OCI-LY7 (cell line): ENCODE data around the gene KRT6C. TPM values are rescaled to one million over a fixed set of nuclear protein-coding genes. Genes with fewer than 3 reads are reported as not detected.
"Not testable (repeated sequence)": the region's sequence is repeated elsewhere in the genome, so short reads cannot be mapped to it uniquely, and the experiment has no call there.

Experiments
- BruUV-seq: library from RNA; stranded (reverse); fragments of 400-500 nt; replicated peaks from 2 replicates; lab custom pipeline; 2021; lab: Mats Ljungman, UMichigan
- CTCF ChIA-PET: fragments of 300-600 bp; sonication (Branson Sonifier 250); formaldehyde crosslinking; loops from one replicate; lab custom pipeline; 2022; ENCODE audit warnings: antibody characterized with exemption; ENCODE audit not compliant: unreplicated experiment; lab: Charles Lee
- POLR2A ChIA-PET: fragments of 300-600 bp; sonication (Branson Sonifier 250); formaldehyde crosslinking; loops from one replicate; lab custom pipeline; 2022; ENCODE audit warnings: antibody characterized with exemption; lab: Charles Lee
- DNase-seq: peaks from one replicate; pipeline ENCODE4 v3.0.0-alpha.2; 2015; ENCODE audit warnings: low spot score
- H2AFZ ChIP-seq: fragments of 200-600 bp; sonication (generic), shearing (Covaris generic); 2 replicates; pipeline ENCODE4 v1.6.1; 2014; ENCODE audit warnings: mild to moderate bottlenecking, antibody characterized with exemption, low read length, moderate library complexity
- H3K27ac ChIP-seq: fragments of 200-600 bp; sonication (generic); 2 replicates; pipeline ENCODE4 v1.5.1; 2014; ENCODE audit warnings: mixed run types, low read depth, mild to moderate bottlenecking, moderate library complexity, low read length, inconsistent platforms; ENCODE audit not compliant: poor library complexity, severe bottlenecking
- H3K36me3 ChIP-seq: fragments of 200-600 bp; sonication (generic); 2 replicates; pipeline ENCODE4 v1.6.1; 2014; ENCODE audit warnings: mild to moderate bottlenecking, antibody characterized with exemption, low read length, moderate library complexity, mixed read lengths; ENCODE audit not compliant: insufficient read depth
- H3K4me1 ChIP-seq: fragments of 200-600 bp; sonication (generic); 2 replicates; pipeline ENCODE4 v1.5.1; 2014; ENCODE audit warnings: mild to moderate bottlenecking, low read length; ENCODE audit not compliant: insufficient read depth, poor library complexity, severe bottlenecking
- H3K4me2 ChIP-seq: fragments of 200-600 bp; sonication (generic); 2 replicates; pipeline ENCODE4 v1.6.1; 2014; ENCODE audit warnings: mild to moderate bottlenecking, low read length
- H3K4me3 ChIP-seq: fragments of 200-600 bp; sonication (generic); 2 replicates; pipeline ENCODE4 v1.5.1; 2014; ENCODE audit warnings: mild to moderate bottlenecking, low read depth, low read length; ENCODE audit not compliant: poor library complexity, severe bottlenecking
- H3K79me2 ChIP-seq: fragments of 200-600 bp; sonication (generic); 2 replicates; pipeline ENCODE4 v1.6.1; 2016; ENCODE audit warnings: low read depth, mild to moderate bottlenecking, low read length, moderate library complexity, mixed read lengths; ENCODE audit not compliant: insufficient read depth
- H3K9me2 ChIP-seq: fragments of 200-600 bp; sonication (generic); 2 replicates; pipeline ENCODE4 v1.6.1; 2016; ENCODE audit warnings: mild to moderate bottlenecking, low read length, mixed read lengths; ENCODE audit not compliant: insufficient read depth
- H3K9me3 ChIP-seq: fragments of 200-600 bp; sonication (generic); 2 replicates; pipeline ENCODE4 v1.6.1; 2014; ENCODE audit warnings: mild to moderate bottlenecking, mixed run types, low read length, mixed read lengths
- H4K20me1 ChIP-seq: fragments of 200-600 bp; sonication (generic); 2 replicates; pipeline ENCODE4 v1.6.1; 2014; ENCODE audit warnings: mild to moderate bottlenecking, antibody characterized with exemption, low read length, moderate library complexity, mixed read lengths; ENCODE audit not compliant: insufficient read depth
- CTCF ChIP-seq: fragments of 200-600 bp; sonication (generic); conservative IDR thresholded peaks from 2 replicates; pipeline ENCODE4 v1.5.1; 2014; ENCODE audit warnings: mild to moderate bottlenecking, antibody characterized with exemption, low read length, moderate library complexity, mixed read lengths
- EZH2phosphoT487 ChIP-seq: fragments of 200-600 bp; sonication (generic); IDR thresholded peaks from 2 replicates; pipeline ENCODE4 v1.6.1; 2018; ENCODE audit warnings: low read depth, borderline replicate concordance, mild to moderate bottlenecking, mixed run types, antibody characterized with exemption, low read length, moderate library complexity, mixed read lengths
- intact Hi-C: fragments of 100-400 bp; cut with micrococcal nuclease; formaldehyde crosslinking; loops from one replicate; pipeline ENCODE4 v1.10.0; 2022; ENCODE audit not compliant: unreplicated experiment
- total RNA-seq, 2 experiments: library from RNA; depleted of rRNA in 1 of 2; stranded (reverse); fragments of >200 nt in 1 of 2; shearing (Covaris generic) in 1 of 2; gene quantifications; 2 replicates each; pipeline ENCODE4 v1.2.3, GENCODE V29; 2014 to 2022

Gene KRT6C
- total RNA-seq, 2 experiments from 2014 or later, result not detected

GRCh38 chr12:52506858-52507715 lies 33.5 kb upstream of the KRT6C start:
- no TSS peak for BruUV-seq
- Histone ChIP-seq H4K20me1 (no peaks in the 10 kb centered on the region), H3K4me3 (no peak overlapping the region), H2AFZ (no peak overlapping the region), H3K9me3 (0 out of 2 replicates have a peak, but pooled peaks cover 13% of the 10 kb centered on the region), H3K4me1 (no peaks in the 10 kb centered on the region), H3K36me3 (no peaks in the 10 kb centered on the region), H3K27ac (no peak overlapping the region), H3K9me2 (no peaks in the 10 kb centered on the region), H3K4me2 (no peak overlapping the region), H3K79me2 (no peaks in the 10 kb centered on the region)
- peak; percentile 29 for DNase-seq
- ChIA-PET POLR2A (interaction anchor here (0.6 kb wide), 2 partner anchors 205 to 868 kb away, joined by 4 to 10 read pairs; no protein-coding TSS in a partner anchor), CTCF (no interaction called here)
- TF ChIP-seq EZH2phosphoT487 (no peak), CTCF (peak; percentile 75)
- intact Hi-C loops, result no loop called here

- BruUV-seq, result no TSS peak
- intact Hi-C loops, result no loop called here
- TF ChIP-seq CTCF (no peak), EZH2phosphoT487 (no peak)
- H3K79me2 ChIP-seq, result no peaks in the 10 kb centered on the region
- no peak overlapping the region for H3K4me3 ChIP-seq
- H3K4me1 ChIP-seq, result no peaks in the 10 kb centered on the region
- no peaks in the 10 kb centered on the region for H3K36me3 ChIP-seq
- H4K20me1 ChIP-seq, result no peaks in the 10 kb centered on the region
- no peak for DNase-seq
- H3K9me3 ChIP-seq, result no peaks in the 10 kb centered on the region
- ChIA-PET POLR2A (interaction anchor here (0.6 to 1.0 kb wide), 2 partner anchors 50 to 387 kb away, joined by 4 read pairs; no protein-coding TSS in a partner anchor), CTCF (no interaction called here)
- H3K4me2 ChIP-seq, result no peak overlapping the region
- H3K9me2 ChIP-seq, result no peaks in the 10 kb centered on the region
- no peak overlapping the region for H3K27ac ChIP-seq
- H2AFZ ChIP-seq, result no peak overlapping the region
These were observed 29.3 kb upstream of the KRT6C start for GRCh38 chr12:52502877-52503276.

- H3K27ac ChIP-seq, result no peak overlapping the region
- no peak overlapping the region for H2AFZ ChIP-seq
- no peak overlapping the region for H3K4me2 ChIP-seq
- no peaks in the 10 kb centered on the region for H3K9me2 ChIP-seq
- H4K20me1 ChIP-seq, result no peaks in the 10 kb centered on the region
- H3K4me3 ChIP-seq, result no peak overlapping the region
- intact Hi-C loops, result no loop called here
- no TSS peak for BruUV-seq
- peaks cover 6% of the 10 kb centered on the region for H3K4me1 ChIP-seq
- POLR2A ChIA-PET, result no interaction called here
- TF ChIP-seq EZH2phosphoT487, result no peak
- no peak for TF ChIP-seq CTCF
- CTCF ChIA-PET, result no interaction called here
- no peaks in the 10 kb centered on the region for H3K9me3 ChIP-seq
- no peak for DNase-seq
- no peaks in the 10 kb centered on the region for H3K79me2 ChIP-seq
- H3K36me3 ChIP-seq, result no peaks in the 10 kb centered on the region
These were observed 27.9 kb upstream of the KRT6C start for GRCh38 chr12:52501490-52501889.

- POLR2A ChIA-PET, result interaction anchor here (0.6 kb wide), 1 partner anchor 56 kb away, joined by 3 read pairs; no protein-coding TSS in a partner anchor
- H4K20me1 ChIP-seq, H3K4me3 ChIP-seq, H3K36me3 ChIP-seq, H3K27ac ChIP-seq, CTCF ChIA-PET, H3K9me3 ChIP-seq, intact Hi-C loops, DNase-seq, H3K4me2 ChIP-seq, BruUV-seq, H3K9me2 ChIP-seq, H3K79me2 ChIP-seq, H2AFZ ChIP-seq: not testable (repeated sequence)
- H3K4me1 ChIP-seq, result peaks cover 15% of the 10 kb centered on the region
These were observed 27.0 kb upstream of the KRT6C start for GRCh38 chr12:52500574-52500973.
